ENCODE measurements around the gene GABBR2.
"Not testable (repeated sequence)": the region's sequence is repeated elsewhere in the genome, so short reads cannot be mapped to it uniquely, and the experiment has no call there.

GABBR2 gene

DNA sequence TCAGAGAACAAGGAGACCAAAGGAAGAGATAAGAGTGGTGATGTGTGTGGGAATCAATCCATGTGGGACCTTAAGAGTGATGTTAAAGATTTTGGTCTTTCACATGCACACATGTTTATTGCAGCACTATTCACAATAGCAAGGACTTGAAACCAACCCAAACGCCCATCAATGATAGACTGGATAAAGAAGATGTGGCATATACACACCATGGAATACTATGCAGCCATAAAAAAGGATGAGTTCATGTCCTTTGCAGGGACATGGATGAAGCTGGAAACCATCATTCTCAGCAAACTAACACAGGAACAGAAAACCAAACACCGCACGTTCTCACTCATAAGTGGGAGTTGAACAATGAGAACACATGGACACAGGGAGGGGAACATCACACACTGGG is 53.3 kb downstream of the GABBR2 start:
- WGBS (ENCODE audit: insufficient coverage, insufficient read length): no CpG with 5 or more reads among the region's 3 CpGs
- not testable (repeated sequence) for H3K27ac ChIP-seq (ENCODE audit: low read length); DNase-seq (ENCODE audit: low read depth, low spot score); H3K4me3 ChIP-seq (ENCODE audit: low read length); H3K9me3 ChIP-seq (ENCODE audit: control insufficient read depth, insufficient read depth, low read length); H3K36me3 ChIP-seq (ENCODE audit: control insufficient read depth, insufficient read depth, low read length); H3K27me3 ChIP-seq (ENCODE audit: control insufficient read depth, insufficient read depth, low read length); H3K4me1 ChIP-seq (ENCODE audit: control insufficient read depth, insufficient read depth, low read length)

DNA sequence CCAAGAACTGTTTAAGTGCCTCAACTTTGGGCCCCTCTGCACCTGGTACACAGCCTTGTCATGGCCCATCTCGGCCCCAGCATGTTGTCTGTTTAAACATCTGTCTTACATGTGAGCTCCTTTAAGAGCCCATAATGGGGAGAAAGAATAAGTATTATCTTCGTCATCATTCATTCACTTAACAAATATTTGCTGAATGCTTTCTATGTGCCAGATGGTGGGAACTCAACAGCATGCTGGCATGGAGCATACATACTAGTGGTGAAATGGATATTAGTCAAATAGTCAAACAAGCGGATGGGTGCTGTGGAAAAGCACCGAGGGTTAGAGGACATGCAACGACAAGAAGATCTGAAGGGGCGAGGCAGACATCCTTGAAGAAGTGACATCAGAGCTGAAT is 54.5 kb downstream of the GABBR2 start:
- no CpG with 5 or more reads among the region's 6 CpGs for WGBS (ENCODE audit: insufficient coverage, insufficient read length)
- Histone ChIP-seq H3K27ac (ENCODE audit: low read length) (no peak overlapping the region), H3K36me3 (ENCODE audit: control insufficient read depth, insufficient read depth, low read length) (no peaks in the 10 kb centered on the region), H3K27me3 (ENCODE audit: control insufficient read depth, insufficient read depth, low read length) (no peaks in the 10 kb centered on the region; the same call in 1 of the 2 replicates), H3K4me1 (ENCODE audit: control insufficient read depth, insufficient read depth, low read length) (no peaks in the 10 kb centered on the region), H3K4me3 (ENCODE audit: low read length) (no peak overlapping the region), H3K9me3 (ENCODE audit: control insufficient read depth, insufficient read depth, low read length) (no peaks in the 10 kb centered on the region)
- no peak for DNase-seq (ENCODE audit: low read depth, low spot score)

DNA sequence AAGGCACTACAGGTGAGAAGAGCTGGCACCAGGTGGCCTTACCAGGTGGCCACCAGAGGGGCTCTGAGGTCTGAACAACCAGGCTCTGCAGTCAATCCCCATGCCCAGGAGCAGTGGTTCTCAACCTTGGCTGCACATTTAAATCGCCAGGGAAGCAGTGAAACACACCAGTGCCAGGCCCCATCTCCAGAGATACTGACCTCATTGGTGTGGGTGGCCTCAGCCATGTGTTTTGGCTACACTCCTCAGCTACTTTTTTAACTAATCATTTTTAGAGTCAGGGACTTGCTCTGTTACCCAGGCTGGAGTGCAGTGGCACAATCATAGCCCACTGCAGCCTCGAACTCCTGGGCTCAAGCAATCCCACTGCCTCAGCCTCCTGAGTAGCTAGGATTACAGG is 56.0 kb downstream of the GABBR2 start:
- Histone ChIP-seq H3K36me3 (ENCODE audit: control insufficient read depth, insufficient read depth, low read length) (no peaks in the 10 kb centered on the region), H3K4me3 (ENCODE audit: low read length) (no peak overlapping the region), H3K27ac (ENCODE audit: low read length) (no peak overlapping the region), H3K9me3 (ENCODE audit: control insufficient read depth, insufficient read depth, low read length) (no peaks in the 10 kb centered on the region), H3K27me3 (ENCODE audit: control insufficient read depth, insufficient read depth, low read length) (no peaks in the 10 kb centered on the region; the same call in 1 of the 2 replicates), H3K4me1 (ENCODE audit: control insufficient read depth, insufficient read depth, low read length) (0 out of 2 replicates have a peak, but pooled peaks cover 2% of the 10 kb centered on the region)
- WGBS (ENCODE audit: insufficient coverage, insufficient read length): no CpG with 5 or more reads among the region's 2 CpGs
- DNase-seq (ENCODE audit: low read depth, low spot score): no peak

DNA sequence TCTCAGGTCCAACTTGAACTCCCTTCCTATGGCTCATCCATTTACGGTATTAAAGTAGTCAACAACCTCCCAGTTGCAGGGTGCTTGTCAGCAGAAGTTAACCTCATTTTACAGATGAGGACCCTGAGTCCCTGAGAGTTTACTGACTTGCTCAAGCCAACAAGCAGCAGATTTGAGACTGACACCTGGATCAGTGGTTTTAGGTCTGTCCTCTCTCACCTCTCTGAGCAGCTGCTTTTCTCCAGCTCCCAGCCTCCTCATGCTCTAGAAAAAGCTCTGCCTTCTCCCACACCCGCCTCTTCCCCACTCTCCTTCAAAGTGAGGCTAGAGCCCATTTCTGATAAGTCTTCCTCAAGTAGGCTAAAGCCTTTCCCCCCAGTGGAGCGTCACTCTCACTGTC is 56.4 kb downstream of the GABBR2 start:
- Histone ChIP-seq H3K27me3 (ENCODE audit: control insufficient read depth, insufficient read depth, low read length) (no peaks in the 10 kb centered on the region; the same call in 1 of the 2 replicates), H3K4me3 (ENCODE audit: low read length) (no peak overlapping the region), H3K36me3 (ENCODE audit: control insufficient read depth, insufficient read depth, low read length) (no peaks in the 10 kb centered on the region), H3K4me1 (ENCODE audit: control insufficient read depth, insufficient read depth, low read length) (0 out of 2 replicates have a peak, but pooled peaks cover 2% of the 10 kb centered on the region), H3K9me3 (ENCODE audit: control insufficient read depth, insufficient read depth, low read length) (no peaks in the 10 kb centered on the region), H3K27ac (ENCODE audit: low read length) (no peak overlapping the region)
- no CpG with 5 or more reads among the region's 3 CpGs for WGBS (ENCODE audit: insufficient coverage, insufficient read length)
- DNase-seq (ENCODE audit: low read depth, low spot score): no peak

DNA sequence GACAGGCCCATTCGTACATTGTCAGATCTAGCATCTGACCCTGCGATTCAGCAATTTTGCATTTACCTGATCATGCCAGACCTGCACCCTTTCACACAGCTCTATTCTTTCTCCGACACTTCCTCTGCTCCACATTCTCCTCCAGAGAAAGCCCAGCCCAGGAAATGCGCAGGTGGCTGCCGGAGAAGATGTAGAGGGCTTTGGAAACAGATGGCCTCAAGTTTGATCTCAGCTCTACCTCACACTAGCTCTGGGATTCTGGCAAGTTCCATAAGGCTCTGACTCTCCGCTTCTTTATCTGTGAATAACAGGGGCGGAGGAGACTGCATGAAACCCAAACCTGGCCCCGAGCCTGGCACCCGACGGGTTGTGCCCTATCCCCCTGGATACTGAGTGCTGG is 61.5 kb downstream of the GABBR2 start:
- H3K27me3 ChIP-seq (ENCODE audit: control insufficient read depth, insufficient read depth, low read length): no peaks in the 10 kb centered on the region

DNA sequence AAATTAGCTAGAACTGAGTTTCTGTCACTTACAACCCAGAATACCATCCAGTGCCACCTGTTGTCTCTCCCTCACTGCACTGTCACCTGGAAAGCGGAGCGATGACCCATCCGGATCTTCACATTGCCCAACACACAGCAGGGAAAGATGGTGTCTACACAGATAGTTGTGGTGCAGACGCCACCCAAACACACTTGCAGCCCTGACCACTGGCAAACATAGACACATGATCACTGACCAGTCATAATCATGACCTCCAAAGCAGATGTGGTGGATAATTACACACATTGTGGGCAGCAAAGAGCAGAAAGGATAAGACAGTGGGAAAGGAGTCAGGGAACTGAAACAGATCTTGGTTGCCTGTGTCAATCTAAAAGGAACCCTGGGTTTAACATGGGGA is 64.7 kb downstream of the GABBR2 start:
- Histone ChIP-seq H3K27me3 (ENCODE audit: control insufficient read depth, insufficient read depth, low read length) (no peaks in the 10 kb centered on the region), H3K27ac (ENCODE audit: low read length) (no peak overlapping the region), H3K36me3 (ENCODE audit: control insufficient read depth, insufficient read depth, low read length) (no peaks in the 10 kb centered on the region), H3K9me3 (ENCODE audit: control insufficient read depth, insufficient read depth, low read length) (no peaks in the 10 kb centered on the region), H3K4me3 (ENCODE audit: low read length) (no peak overlapping the region), H3K4me1 (ENCODE audit: control insufficient read depth, insufficient read depth, low read length) (peaks cover 3% of the 10 kb centered on the region; the same call in 1 of the 2 replicates)
- WGBS (ENCODE audit: insufficient coverage, insufficient read length): no CpG with 5 or more reads among the region's 4 CpGs
- no peak for DNase-seq (ENCODE audit: low read depth, low spot score)

More for the DNA sequence above, 61.5 kb downstream of the GABBR2 start:
- DNase-seq (ENCODE audit: low read depth, low spot score): no peak
- H3K36me3 ChIP-seq (ENCODE audit: control insufficient read depth, insufficient read depth, low read length): no peaks in the 10 kb centered on the region
- no peak overlapping the region for H3K27ac ChIP-seq (ENCODE audit: low read length)
- H3K9me3 ChIP-seq (ENCODE audit: control insufficient read depth, insufficient read depth, low read length): no peaks in the 10 kb centered on the region
- H3K4me3 ChIP-seq (ENCODE audit: low read length): no peak overlapping the region
- peaks cover 2% of the 10 kb centered on the region; the same call in 1 of the 2 replicates for H3K4me1 ChIP-seq (ENCODE audit: control insufficient read depth, insufficient read depth, low read length)
- no CpG with 5 or more reads among the region's 10 CpGs for WGBS (ENCODE audit: insufficient coverage, insufficient read length)

DNA sequence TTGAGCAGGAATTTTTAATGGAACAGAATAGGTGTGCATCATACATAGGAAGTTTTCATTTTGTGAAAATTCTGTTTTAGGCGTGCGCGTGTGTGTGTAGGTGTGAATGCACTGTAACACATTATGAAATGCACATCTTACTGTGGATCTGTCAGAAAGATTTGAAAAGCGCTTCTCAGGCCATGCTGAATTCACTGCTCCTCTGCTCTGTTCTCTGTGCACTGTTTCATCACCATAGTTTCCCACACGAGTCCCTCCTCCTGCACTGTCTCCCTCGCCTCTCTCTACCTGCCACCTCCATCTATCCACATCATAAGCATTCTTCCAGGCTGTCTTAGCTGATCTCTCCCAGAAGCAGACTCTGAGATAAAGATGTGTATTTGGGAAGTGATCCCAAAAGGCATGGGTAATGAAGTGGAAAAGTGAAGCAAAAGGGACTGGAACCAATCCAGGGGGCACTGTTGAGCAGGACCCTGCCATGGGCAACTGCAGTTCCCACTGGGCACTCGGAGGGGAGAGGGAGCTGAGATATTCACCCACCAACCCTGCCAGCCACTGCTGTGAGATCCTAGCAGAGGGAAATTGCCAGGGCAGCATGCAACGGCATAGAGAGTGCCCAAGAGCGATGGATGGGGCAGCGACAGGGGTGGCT is 65.9 kb downstream of the GABBR2 start:
- Histone ChIP-seq H3K9me3 (ENCODE audit: control insufficient read depth, insufficient read depth, low read length) (no peaks in the 10 kb centered on the region), H3K36me3 (ENCODE audit: control insufficient read depth, insufficient read depth, low read length) (no peaks in the 10 kb centered on the region), H3K4me1 (ENCODE audit: control insufficient read depth, insufficient read depth, low read length) (peaks cover 2% of the 10 kb centered on the region; the same call in 1 of the 2 replicates), H3K4me3 (ENCODE audit: low read length) (no peak overlapping the region), H3K27ac (ENCODE audit: low read length) (no peak overlapping the region), H3K27me3 (ENCODE audit: control insufficient read depth, insufficient read depth, low read length) (no peaks in the 10 kb centered on the region)
- no CpG with 5 or more reads among the region's 10 CpGs for WGBS (ENCODE audit: insufficient coverage, insufficient read length)
- DNase-seq (ENCODE audit: low read depth, low spot score): peak; percentile 18

DNA sequence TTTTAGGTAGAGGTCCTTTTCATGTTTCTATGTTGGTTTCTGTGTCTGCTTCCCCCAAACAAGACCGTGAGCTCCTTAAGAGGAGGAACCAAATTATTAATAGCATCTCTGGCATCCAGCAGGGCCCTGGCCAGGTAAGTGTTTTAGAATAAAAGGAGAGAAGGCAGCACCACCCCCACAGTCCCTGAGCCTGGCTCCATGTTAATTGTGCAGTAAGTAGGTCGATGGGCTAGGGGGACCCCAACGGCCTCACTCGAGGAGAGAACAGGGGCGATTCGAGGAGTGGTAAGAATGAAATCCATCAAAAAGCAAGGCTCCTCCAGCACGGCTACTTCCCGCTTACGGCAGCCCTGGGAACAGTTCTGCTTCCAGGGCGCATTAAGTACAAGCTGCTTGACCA is 67.0 kb downstream of the GABBR2 start:
- no peaks in the 10 kb centered on the region for H3K9me3 ChIP-seq (ENCODE audit: control insufficient read depth, insufficient read depth, low read length)
- no CpG with 5 or more reads among the region's 10 CpGs for WGBS (ENCODE audit: insufficient coverage, insufficient read length)
- H3K4me1 ChIP-seq (ENCODE audit: control insufficient read depth, insufficient read depth, low read length): peaks cover 2% of the 10 kb centered on the region; the same call in 1 of the 2 replicates
- no peak overlapping the region for H3K27ac ChIP-seq (ENCODE audit: low read length)
- H3K4me3 ChIP-seq (ENCODE audit: low read length): no peak overlapping the region
- H3K36me3 ChIP-seq (ENCODE audit: control insufficient read depth, insufficient read depth, low read length): no peaks in the 10 kb centered on the region
- DNase-seq (ENCODE audit: low read depth, low spot score): no peak
- H3K27me3 ChIP-seq (ENCODE audit: control insufficient read depth, insufficient read depth, low read length): no peaks in the 10 kb centered on the region

DNA sequence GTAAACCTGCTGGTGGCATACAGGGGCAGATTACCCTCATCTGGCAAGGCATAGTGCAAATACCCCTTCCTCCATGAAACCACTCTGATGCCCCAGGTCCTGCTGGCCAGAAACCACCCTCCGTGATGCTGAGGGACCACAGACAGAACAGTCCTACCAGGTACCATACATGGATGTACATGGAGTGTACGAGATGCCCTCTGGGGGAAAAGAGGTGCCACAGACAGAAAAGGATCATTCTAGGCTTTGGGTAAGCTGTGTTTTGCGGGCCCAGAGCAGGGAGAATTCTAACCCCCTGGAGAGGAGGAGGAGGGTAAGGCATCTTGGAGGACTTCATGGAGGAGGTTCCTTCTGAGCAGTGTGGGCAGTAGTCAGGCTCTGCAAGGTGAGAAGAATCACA is 68.3 kb downstream of the GABBR2 start:
- Histone ChIP-seq H3K27ac (ENCODE audit: low read length) (no peak overlapping the region), H3K9me3 (ENCODE audit: control insufficient read depth, insufficient read depth, low read length) (no peaks in the 10 kb centered on the region), H3K4me1 (ENCODE audit: control insufficient read depth, insufficient read depth, low read length) (peaks cover 2% of the 10 kb centered on the region; the same call in 1 of the 2 replicates), H3K36me3 (ENCODE audit: control insufficient read depth, insufficient read depth, low read length) (no peaks in the 10 kb centered on the region), H3K27me3 (ENCODE audit: control insufficient read depth, insufficient read depth, low read length) (no peaks in the 10 kb centered on the region), H3K4me3 (ENCODE audit: low read length) (no peak overlapping the region)
- DNase-seq (ENCODE audit: low read depth, low spot score): no peak
- WGBS (ENCODE audit: insufficient coverage, insufficient read length): no CpG with 5 or more reads among the region's 3 CpGs

DNA sequence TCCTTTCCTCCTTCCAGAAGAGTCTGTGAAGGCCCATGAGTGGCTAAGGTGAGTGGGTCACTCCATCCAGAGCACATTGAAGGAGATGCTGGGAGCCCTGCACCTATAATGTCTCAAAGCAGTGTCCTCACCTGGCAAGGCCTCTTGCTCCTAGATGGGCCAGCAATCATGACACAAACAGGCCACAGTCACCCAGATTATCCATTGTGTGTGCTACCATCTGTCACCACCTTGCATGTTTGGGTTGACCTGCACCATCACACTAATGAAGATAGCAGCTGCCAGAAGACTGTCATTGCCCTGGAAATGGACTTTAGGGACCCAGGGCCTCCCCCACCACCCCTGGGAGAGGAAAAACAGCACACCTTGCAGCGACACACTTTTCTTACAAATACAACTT is 69.6 kb downstream of the GABBR2 start:
- H3K27ac ChIP-seq (ENCODE audit: low read length): no peak overlapping the region
- no CpG with 5 or more reads among the region's 1 CpG for WGBS (ENCODE audit: insufficient coverage, insufficient read length)
- DNase-seq (ENCODE audit: low read depth, low spot score): no peak

DNA sequence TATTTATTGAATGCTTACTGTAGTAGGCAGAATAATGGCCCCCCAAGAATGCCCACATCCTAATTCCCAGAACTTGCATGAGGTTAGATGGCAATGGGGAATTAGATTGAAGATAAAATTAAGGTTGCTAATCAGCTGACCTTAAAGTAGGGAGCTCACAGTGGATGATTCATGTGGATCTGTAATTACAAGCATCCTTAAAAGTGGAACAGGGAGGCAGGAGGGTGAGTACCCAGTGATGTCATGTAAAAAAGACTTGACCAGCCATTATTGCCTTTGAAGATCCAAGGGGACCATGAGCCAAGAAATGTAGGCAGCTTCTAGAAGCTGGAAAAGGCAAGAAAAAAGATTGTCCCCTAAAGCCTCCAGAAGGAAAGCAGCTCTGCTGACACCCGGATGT is 71.4 kb downstream of the GABBR2 start:
- H3K27ac ChIP-seq (ENCODE audit: low read length): no peak overlapping the region
- H3K4me3 ChIP-seq (ENCODE audit: low read length): no peak overlapping the region
- H3K4me1 ChIP-seq (ENCODE audit: control insufficient read depth, insufficient read depth, low read length): peaks cover 2% of the 10 kb centered on the region; the same call in 1 of the 2 replicates
- no peaks in the 10 kb centered on the region for H3K9me3 ChIP-seq (ENCODE audit: control insufficient read depth, insufficient read depth, low read length)
- no peaks in the 10 kb centered on the region for H3K27me3 ChIP-seq (ENCODE audit: control insufficient read depth, insufficient read depth, low read length)
- H3K36me3 ChIP-seq (ENCODE audit: control insufficient read depth, insufficient read depth, low read length): no peaks in the 10 kb centered on the region
- no peak for DNase-seq (ENCODE audit: low read depth, low spot score)
- no CpG with 5 or more reads among the region's 1 CpG for WGBS (ENCODE audit: insufficient coverage, insufficient read length)

More for the DNA sequence above, 69.6 kb downstream of the GABBR2 start:
- no peak overlapping the region for H3K4me3 ChIP-seq (ENCODE audit: low read length)
- H3K9me3 ChIP-seq (ENCODE audit: control insufficient read depth, insufficient read depth, low read length): no peaks in the 10 kb centered on the region
- H3K4me1 ChIP-seq (ENCODE audit: control insufficient read depth, insufficient read depth, low read length): peaks cover 2% of the 10 kb centered on the region; the same call in 1 of the 2 replicates
- H3K27me3 ChIP-seq (ENCODE audit: control insufficient read depth, insufficient read depth, low read length): no peaks in the 10 kb centered on the region
- H3K36me3 ChIP-seq (ENCODE audit: control insufficient read depth, insufficient read depth, low read length): no peaks in the 10 kb centered on the region
